Endothelial cell of coronary artery (primary cell): ENCODE results near the gene XRCC3. TPM values are rescaled to one million over a fixed set of nuclear protein-coding genes. Genes with fewer than 3 reads are reported as not detected.

Source experiments
- total RNA-seq: library from RNA; depleted of rRNA; stranded (reverse); fragments of >200 nt; gene quantifications from 2 replicates; pipeline ENCODE4 v1.2.3, GENCODE V29; 2014

The XRCC3 gene
- total RNA-seq, result 11.3 and 12.1 TPM in 2 replicates

GRCh38 chr14:103715052-103716000 is at the start of gene XRCC3, which contains the start of gene ZFYVE21:
Gene XRCC3 (minus strand): TSS chr14:103715451. CDS start chr14:103711087, 4,364 bp downstream.
Gene ZFYVE21 (plus strand): TSS chr14:103715810. CDS start chr14:103715842, 32 bp downstream.

Other genes with a start within 250 kb of the XRCC3 start
- 3.5 and 8.6 TPM in 2 replicates for gene CKB, start 192.6 kb downstream of the XRCC3 start, total RNA-seq
- gene TRMT61A, start 186.3 kb downstream of the XRCC3 start, total RNA-seq, result 7.1 and 7.2 TPM in 2 replicates
- gene BAG5, start 152.8 kb downstream of the XRCC3 start, total RNA-seq, result 29.2 and 33.2 TPM in 2 replicates
- 26.2 and 29.2 TPM in 2 replicates for gene COA8, start 152.5 kb downstream of the XRCC3 start, total RNA-seq
- 180 and 262 TPM in 2 replicates for gene KLC1, start 86.2 kb downstream of the XRCC3 start, total RNA-seq
- 44.7 and 65.7 TPM in 2 replicates for gene ZFYVE21, start 359 bp upstream of the XRCC3 start, total RNA-seq
- gene PPP1R13B, start 132.1 kb upstream of the XRCC3 start, total RNA-seq, result 7.6 and 12.1 TPM in 2 replicates
- 1.0 and 1.3 TPM in 2 replicates for gene TDRD9, start 213.0 kb upstream of the XRCC3 start, total RNA-seq
- not detected in 2 replicates for gene RD3L, start 227.1 kb upstream of the XRCC3 start, total RNA-seq